ENCODE data around the gene MCRIP1.

Gene MCRIP1

GRCh38 chr17:81870131-81870980 is 37.3 kb upstream of the MCRIP1 start:
- peak; percentile 51 for DNase-seq (ENCODE audit: low read depth)
- TF ChIP-seq CTCF (IDR thresholded peaks at IDR 0.05; ENCODE audit: low read length, missing control alignments), result no peak

GRCh38 chr17:81869221-81870130 is 36.4 kb upstream of the MCRIP1 start:
- DNase-seq (ENCODE audit: low read depth), result peak; percentile 38
- TF ChIP-seq CTCF (IDR thresholded peaks at IDR 0.05; ENCODE audit: low read length, missing control alignments), result peak; percentile 57
- peak overlapping the region; percentile 86 for H3K4me3 ChIP-seq (replicated peaks; ENCODE audit: low read depth, low read length)

More at GRCh38 chr17:81870131-81870980, 37.3 kb upstream of the MCRIP1 start:
- H3K4me3 ChIP-seq (replicated peaks; ENCODE audit: low read depth, low read length), result peak overlapping the region; percentile 86

GRCh38 chr17:81868674-81869220 is 35.7 kb upstream of the MCRIP1 start:
- no peak for TF ChIP-seq CTCF (IDR thresholded peaks at IDR 0.05; ENCODE audit: low read length, missing control alignments)
- H3K4me3 ChIP-seq (replicated peaks; ENCODE audit: low read depth, low read length), result peak overlapping the region; percentile 86
- DNase-seq (ENCODE audit: low read depth), result peak; percentile 89

- no peak overlapping the region for H3K4me3 ChIP-seq (replicated peaks; ENCODE audit: low read depth, low read length)
- TF ChIP-seq CTCF (IDR thresholded peaks at IDR 0.05; ENCODE audit: low read length, missing control alignments), result no peak
- no peak for DNase-seq (ENCODE audit: low read depth)
Observed at GRCh38 chr17:81867991-81868673, 35.0 kb upstream of the MCRIP1 start.

GRCh38 chr17:81867170-81867990 is 34.3 kb upstream of the MCRIP1 start:
- DNase-seq (ENCODE audit: low read depth), result peak; percentile 62
- no peak overlapping the region for H3K4me3 ChIP-seq (replicated peaks; ENCODE audit: low read depth, low read length)
- no peak for TF ChIP-seq CTCF (IDR thresholded peaks at IDR 0.05; ENCODE audit: low read length, missing control alignments)

Measured in fibroblast of pulmonary artery (primary cell).